KMS-11 (cell line): ENCODE data around the gene UBR4.

Experiments
- H2AFZ ChIP-seq: fragments of 200-600 bp; sonication (generic); 2 replicates; pipeline ENCODE4 v1.6.1; 2016; ENCODE audit warnings: antibody characterized with exemption, mixed run types, low read depth
- H3K27ac ChIP-seq: fragments of 200-600 bp; sonication (generic); 2 replicates; pipeline ENCODE4 v1.6.1; 2016; ENCODE audit warnings: mild to moderate bottlenecking, mixed run types
- H3K27me3 ChIP-seq: fragments of 200-600 bp; sonication (generic); 2 replicates; pipeline ENCODE4 v1.6.1; 2017; ENCODE audit warnings: mild to moderate bottlenecking, low read depth, mixed run types, moderate library complexity; ENCODE audit not compliant: insufficient read depth
- H3K36me3 ChIP-seq: fragments of 200-600 bp; sonication (generic); 2 replicates; pipeline ENCODE4 v1.6.1; 2017; ENCODE audit warnings: mild to moderate bottlenecking, mixed run types; ENCODE audit not compliant: insufficient read depth
- H3K4me1 ChIP-seq: fragments of 200-600 bp; sonication (generic); 2 replicates; pipeline ENCODE4 v1.6.1; 2016; ENCODE audit warnings: mild to moderate bottlenecking, low read depth, mixed run types; ENCODE audit not compliant: poor library complexity, severe bottlenecking
- H3K4me2 ChIP-seq: fragments of 200-600 bp; sonication (generic); 2 replicates; pipeline ENCODE4 v1.7.0; 2016; ENCODE audit warnings: mild to moderate bottlenecking, mixed run types
- H3K4me3 ChIP-seq: fragments of 200-600 bp; sonication (generic); IDR thresholded peaks from 2 replicates; pipeline ENCODE4 v1.6.1; 2017; ENCODE audit warnings: low read depth, low read length, mixed read lengths; ENCODE audit not compliant: insufficient read depth
- H3K79me2 ChIP-seq: fragments of 200-600 bp; sonication (generic); 2 replicates; pipeline ENCODE4 v1.6.1; 2016; ENCODE audit warnings: low read depth, mixed run types; ENCODE audit not compliant: insufficient read depth
- H3K9ac ChIP-seq: fragments of 200-600 bp; sonication (generic); 2 replicates; pipeline ENCODE4 v1.6.1; 2016; ENCODE audit warnings: mild to moderate bottlenecking, mixed run types
- H4K20me1 ChIP-seq: fragments of 200-600 bp; sonication (generic); 2 replicates; pipeline ENCODE4 v1.6.1; 2016; ENCODE audit warnings: mild to moderate bottlenecking, mixed run types; ENCODE audit not compliant: insufficient read depth
- TF ChIP-seq, protein P1 (sequence below): fragments of 200-600 bp; sonication (generic); conservative IDR thresholded peaks from 2 replicates; pipeline ENCODE4 v1.6.1; 2017; ENCODE audit warnings: low read depth, mild to moderate bottlenecking, antibody characterized with exemption, low read length, moderate library complexity, mixed read lengths

The UBR4 gene

DNA sequence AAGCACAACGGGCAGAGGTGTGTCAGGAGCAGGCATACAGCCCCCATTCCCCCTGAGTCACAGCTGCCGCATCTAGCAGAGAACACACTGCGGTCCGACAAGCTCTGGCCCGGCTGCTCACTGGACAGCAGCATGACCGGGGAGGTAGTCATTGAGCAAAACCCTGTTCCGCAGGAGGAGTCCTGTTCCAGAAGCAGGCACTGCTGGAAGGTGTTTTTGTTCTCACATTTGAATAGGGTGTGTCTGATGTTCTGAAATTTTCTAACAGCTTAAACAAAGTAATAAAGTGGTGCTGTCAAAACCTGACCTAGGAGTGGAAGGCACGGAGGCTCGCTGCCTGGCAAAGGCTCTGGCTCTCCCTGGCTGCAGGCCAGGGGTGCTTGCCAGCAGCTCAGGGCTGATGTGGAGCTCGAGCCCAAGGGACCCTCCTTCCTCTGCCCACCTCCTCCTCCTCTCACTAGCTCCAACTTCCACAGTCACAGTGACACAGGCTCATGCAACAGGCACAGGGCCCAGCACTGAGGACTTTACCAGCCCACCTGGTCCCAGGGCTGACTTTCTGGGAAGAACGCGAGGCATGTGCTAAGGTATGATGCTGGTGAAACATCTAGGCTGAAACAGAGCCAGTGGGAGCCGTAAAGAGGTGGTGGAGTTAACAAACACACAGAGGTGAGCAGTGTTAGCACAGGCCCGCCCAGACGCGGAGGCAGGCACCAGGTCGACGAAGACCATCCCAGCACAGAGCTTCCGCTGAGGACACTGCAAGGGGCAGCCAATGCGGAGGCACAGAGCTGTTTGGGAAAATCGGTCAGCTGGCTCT, 135.0 kb downstream of the UBR4 start:
- H3K4me3 ChIP-seq = no peak overlapping the region
- no peak overlapping the region for H3K9ac ChIP-seq
- H3K4me2 ChIP-seq = no peak overlapping the region
- no peaks in the 10 kb centered on the region for H3K27me3 ChIP-seq
- H3K4me1 ChIP-seq = no peaks in the 10 kb centered on the region
- H2AFZ ChIP-seq = no peak overlapping the region
- H3K36me3 ChIP-seq = no peaks in the 10 kb centered on the region
- no peak overlapping the region for H3K27ac ChIP-seq
- no peaks in the 10 kb centered on the region for H3K79me2 ChIP-seq
- TF ChIP-seq, protein P1, sequence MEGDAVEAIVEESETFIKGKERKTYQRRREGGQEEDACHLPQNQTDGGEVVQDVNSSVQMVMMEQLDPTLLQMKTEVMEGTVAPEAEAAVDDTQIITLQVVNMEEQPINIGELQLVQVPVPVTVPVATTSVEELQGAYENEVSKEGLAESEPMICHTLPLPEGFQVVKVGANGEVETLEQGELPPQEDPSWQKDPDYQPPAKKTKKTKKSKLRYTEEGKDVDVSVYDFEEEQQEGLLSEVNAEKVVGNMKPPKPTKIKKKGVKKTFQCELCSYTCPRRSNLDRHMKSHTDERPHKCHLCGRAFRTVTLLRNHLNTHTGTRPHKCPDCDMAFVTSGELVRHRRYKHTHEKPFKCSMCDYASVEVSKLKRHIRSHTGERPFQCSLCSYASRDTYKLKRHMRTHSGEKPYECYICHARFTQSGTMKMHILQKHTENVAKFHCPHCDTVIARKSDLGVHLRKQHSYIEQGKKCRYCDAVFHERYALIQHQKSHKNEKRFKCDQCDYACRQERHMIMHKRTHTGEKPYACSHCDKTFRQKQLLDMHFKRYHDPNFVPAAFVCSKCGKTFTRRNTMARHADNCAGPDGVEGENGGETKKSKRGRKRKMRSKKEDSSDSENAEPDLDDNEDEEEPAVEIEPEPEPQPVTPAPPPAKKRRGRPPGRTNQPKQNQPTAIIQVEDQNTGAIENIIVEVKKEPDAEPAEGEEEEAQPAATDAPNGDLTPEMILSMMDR = no peak
- H4K20me1 ChIP-seq = no peaks in the 10 kb centered on the region

DNA sequence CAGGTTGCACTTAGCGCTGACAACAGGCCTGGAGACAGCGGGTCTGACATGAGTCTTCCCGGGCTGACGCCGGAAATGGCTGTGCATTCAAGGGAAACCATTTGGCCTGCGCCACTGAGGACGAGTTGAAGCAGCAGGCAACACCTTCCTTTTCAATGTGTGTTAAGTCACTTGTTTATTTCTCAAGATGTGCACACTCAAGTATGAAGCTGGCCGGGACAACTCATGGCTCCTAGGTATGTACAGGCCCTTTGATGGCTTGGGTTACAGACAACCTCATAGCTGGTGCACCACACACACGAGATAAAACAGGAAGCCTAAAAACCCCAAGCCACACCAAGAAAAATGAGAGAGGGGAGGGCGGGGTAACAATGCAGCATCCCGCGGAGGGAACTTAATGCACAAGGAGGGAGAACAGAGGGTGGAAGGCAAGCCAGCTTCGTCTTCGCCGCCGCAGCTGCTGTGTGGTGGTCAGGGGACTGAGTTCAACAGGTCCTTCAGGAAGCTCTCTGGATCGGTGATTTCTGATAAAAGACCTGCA, 135.6 kb downstream of the UBR4 start:
- no peaks in the 10 kb centered on the region for H4K20me1 ChIP-seq
- no peak overlapping the region for H3K4me2 ChIP-seq
- no peaks in the 10 kb centered on the region for H3K79me2 ChIP-seq
- no peaks in the 10 kb centered on the region for H3K4me1 ChIP-seq
- no peak overlapping the region for H3K4me3 ChIP-seq
- no peaks in the 10 kb centered on the region for H3K27me3 ChIP-seq
- H3K9ac ChIP-seq = no peak overlapping the region
- H3K36me3 ChIP-seq = no peaks in the 10 kb centered on the region
- no peak overlapping the region for H3K27ac ChIP-seq
- H2AFZ ChIP-seq = no peak overlapping the region
- TF ChIP-seq, protein P1 = no peak

GRCh38 chr1:19073311-19074186, 136.5 kb downstream of the UBR4 start:
- Histone ChIP-seq H4K20me1 (no peaks in the 10 kb centered on the region), H3K9ac (no peak overlapping the region), H3K4me3 (no peak overlapping the region), H3K27ac (no peak overlapping the region), H3K36me3 (no peaks in the 10 kb centered on the region), H3K4me2 (no peak overlapping the region), H3K27me3 (peaks cover 3% of the 10 kb centered on the region; the same call in 1 of the 2 replicates), H2AFZ (no peak overlapping the region), H3K79me2 (no peaks in the 10 kb centered on the region), H3K4me1 (no peaks in the 10 kb centered on the region)
- TF ChIP-seq, protein P1 = no peak

- Histone ChIP-seq H3K9ac (no peak overlapping the region), H4K20me1 (no peaks in the 10 kb centered on the region), H2AFZ (no peak overlapping the region), H3K27ac (no peak overlapping the region), H3K4me2 (no peak overlapping the region), H3K4me3 (no peak overlapping the region), H3K4me1 (no peaks in the 10 kb centered on the region), H3K27me3 (peaks cover 3% of the 10 kb centered on the region; the same call in 1 of the 2 replicates), H3K36me3 (no peaks in the 10 kb centered on the region), H3K79me2 (no peaks in the 10 kb centered on the region)
- TF ChIP-seq, protein P1 = no peak
Measured at GRCh38 chr1:19072285-19072981, 137.6 kb downstream of the UBR4 start.
